Measurements from ENCODE around the gene NPAS2. TPM values are rescaled to one million over a fixed set of nuclear protein-coding genes. Genes with fewer than 3 reads are reported as not detected.

NPAS2 gene
- total and polyA plus RNA-seq, 2 donors from 2014 or later = 8.4 to 44.5 TPM

DNA sequence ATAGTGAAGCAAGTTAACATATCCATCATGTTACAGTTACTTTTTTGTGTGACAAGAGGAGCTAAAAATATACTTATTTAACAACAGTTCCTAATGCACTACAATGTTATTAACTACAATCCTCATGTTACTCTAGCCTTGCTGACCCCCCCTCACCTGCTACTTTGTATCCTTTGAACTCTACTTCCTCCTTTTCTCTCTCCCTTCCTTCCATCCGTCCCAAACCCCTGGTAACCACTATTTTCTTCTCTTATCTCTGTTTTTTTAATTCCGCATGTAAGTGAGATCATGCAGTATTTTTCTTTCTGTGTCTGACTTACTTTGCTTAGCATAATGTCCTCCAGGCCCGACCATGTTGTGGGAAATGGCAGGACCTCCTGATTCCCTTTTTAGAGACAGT, 59.4 kb downstream of the NPAS2 start:
- TF ChIP-seq, protein P1, sequence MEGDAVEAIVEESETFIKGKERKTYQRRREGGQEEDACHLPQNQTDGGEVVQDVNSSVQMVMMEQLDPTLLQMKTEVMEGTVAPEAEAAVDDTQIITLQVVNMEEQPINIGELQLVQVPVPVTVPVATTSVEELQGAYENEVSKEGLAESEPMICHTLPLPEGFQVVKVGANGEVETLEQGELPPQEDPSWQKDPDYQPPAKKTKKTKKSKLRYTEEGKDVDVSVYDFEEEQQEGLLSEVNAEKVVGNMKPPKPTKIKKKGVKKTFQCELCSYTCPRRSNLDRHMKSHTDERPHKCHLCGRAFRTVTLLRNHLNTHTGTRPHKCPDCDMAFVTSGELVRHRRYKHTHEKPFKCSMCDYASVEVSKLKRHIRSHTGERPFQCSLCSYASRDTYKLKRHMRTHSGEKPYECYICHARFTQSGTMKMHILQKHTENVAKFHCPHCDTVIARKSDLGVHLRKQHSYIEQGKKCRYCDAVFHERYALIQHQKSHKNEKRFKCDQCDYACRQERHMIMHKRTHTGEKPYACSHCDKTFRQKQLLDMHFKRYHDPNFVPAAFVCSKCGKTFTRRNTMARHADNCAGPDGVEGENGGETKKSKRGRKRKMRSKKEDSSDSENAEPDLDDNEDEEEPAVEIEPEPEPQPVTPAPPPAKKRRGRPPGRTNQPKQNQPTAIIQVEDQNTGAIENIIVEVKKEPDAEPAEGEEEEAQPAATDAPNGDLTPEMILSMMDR (IDR thresholded peaks at IDR 0.05; ENCODE audit: borderline replicate concordance, extremely low read depth, insufficient read depth) = no peak
- Histone ChIP-seq H3K9ac (ENCODE audit: low read length in 3 of 3) (no peak overlapping the region), H3K4me1 (ENCODE audit: control insufficient read depth in 2 of 3, insufficient read depth in 2 of 3, low read depth in 1 of 3, low read length in 3 of 3) (peaks cover 0 to 12% (median 5%) of the 10 kb centered on the region in 3 donors), H3K9me3 (ENCODE audit: control insufficient read depth in 2 of 3, insufficient read depth in 1 of 3, low read length in 3 of 3) (no peaks in the 10 kb centered on the region), H3K27me3 (ENCODE audit: control insufficient read depth, insufficient read depth, low read length) (no peaks in the 10 kb centered on the region), H3K4me3 (ENCODE audit: low read length in 3 of 3) (no peak overlapping the region), H3K36me3 (ENCODE audit: control insufficient read depth in 2 of 3, insufficient read depth in 3 of 3, low read length in 3 of 3) (no peaks in the 10 kb centered on the region), H3K27ac (ENCODE audit: low read depth in 2 of 2, low read length in 2 of 2) (no peak overlapping the region)
- intact Hi-C loops (cut with DNase I) = no loop called here
- no peak for FAIRE-seq
- DNase-seq = no peak

GRCh38 chr2:100880036-100880435, 60.1 kb downstream of the NPAS2 start:
- DNase-seq (no peak), FAIRE-seq (no peak)
- Histone ChIP-seq H3K9me3 (ENCODE audit: control insufficient read depth in 2 of 3, insufficient read depth in 1 of 3, low read length in 3 of 3) (no peaks in the 10 kb centered on the region), H3K4me1 (ENCODE audit: control insufficient read depth in 2 of 3, insufficient read depth in 2 of 3, low read depth in 1 of 3, low read length in 3 of 3) (peaks cover 0 to 12% (median 5%) of the 10 kb centered on the region in 3 donors), H3K4me3 (ENCODE audit: low read length in 3 of 3) (no peak overlapping the region), H3K36me3 (ENCODE audit: control insufficient read depth in 2 of 3, insufficient read depth in 3 of 3, low read length in 3 of 3) (no peaks in the 10 kb centered on the region), H3K27ac (ENCODE audit: low read depth in 2 of 2, low read length in 2 of 2) (no peak overlapping the region), H3K9ac (ENCODE audit: low read length in 3 of 3) (no peak overlapping the region), H3K27me3 (ENCODE audit: control insufficient read depth, insufficient read depth, low read length) (no peaks in the 10 kb centered on the region)
- intact Hi-C loops (cut with DNase I) = no loop called here
- TF ChIP-seq, protein P1 (IDR thresholded peaks at IDR 0.05; ENCODE audit: borderline replicate concordance, extremely low read depth, insufficient read depth) = no peak

DNA sequence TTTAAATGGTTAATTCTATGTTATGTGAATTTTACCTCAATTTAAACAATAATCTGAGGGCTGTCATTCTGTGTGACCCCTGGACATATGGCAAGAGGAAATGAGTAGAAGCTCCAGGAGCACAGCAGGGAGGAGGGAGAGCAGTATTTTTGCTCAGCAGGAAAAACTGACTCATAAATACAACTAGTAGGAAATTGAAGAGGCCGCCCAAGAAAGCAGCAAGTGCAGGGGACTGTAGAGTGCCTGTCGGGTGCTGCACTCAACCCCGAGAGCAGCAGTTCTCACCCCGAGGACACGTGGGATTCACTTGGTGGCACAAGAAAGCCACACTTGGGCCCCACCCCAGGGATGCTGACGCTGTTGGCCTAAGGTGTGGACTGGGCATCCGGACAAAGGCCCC, 60.8 kb downstream of the NPAS2 start:
- Histone ChIP-seq H3K9me3 (ENCODE audit: control insufficient read depth in 2 of 3, insufficient read depth in 1 of 3, low read length in 3 of 3) (no peaks in the 10 kb centered on the region), H3K36me3 (ENCODE audit: control insufficient read depth in 2 of 3, insufficient read depth in 3 of 3, low read length in 3 of 3) (no peaks in the 10 kb centered on the region), H3K9ac (ENCODE audit: low read length in 3 of 3) (no peak overlapping the region), H3K4me1 (ENCODE audit: control insufficient read depth in 2 of 3, insufficient read depth in 2 of 3, low read depth in 1 of 3, low read length in 3 of 3) (peaks cover 0 to 11% (median 5%) of the 10 kb centered on the region in 3 donors), H3K27me3 (ENCODE audit: control insufficient read depth, insufficient read depth, low read length) (no peaks in the 10 kb centered on the region), H3K4me3 (ENCODE audit: low read length in 3 of 3) (no peak overlapping the region), H3K27ac (ENCODE audit: low read depth in 2 of 2, low read length in 2 of 2) (no peak overlapping the region)
- intact Hi-C loops (cut with DNase I) = no loop called here
- FAIRE-seq = no peak
- TF ChIP-seq, protein P1 (IDR thresholded peaks at IDR 0.05; ENCODE audit: borderline replicate concordance, extremely low read depth, insufficient read depth) = no peak
- no peak for DNase-seq
